Left renal pelvis (tissue), 4 donors: ENCODE data around the gene EYA2. TPM values are rescaled to one million over a fixed set of nuclear protein-coding genes. Genes with fewer than 3 reads are reported as not detected.
"Not testable (repeated sequence)": the region's sequence is repeated elsewhere in the genome, so short reads cannot be mapped to it uniquely, and the experiment has no call there.

Experiments
- DNase-seq, 4 donors: peaks; one replicate each; pipeline ENCODE4 v3.0.0-alpha.2; 2013; ENCODE audit warnings: low read depth in 4 of 4, low spot score in 3 of 4
- polyA plus RNA-seq, 4 donors: library from polyadenylated mRNA; unstranded; fragments of 120-200 nt; gene quantifications; one replicate each; pipeline ENCODE4 v1.2.1, GENCODE V29; 2013; ENCODE audit not compliant: insufficient read length in 4 of 4

Gene EYA2
- polyA plus RNA-seq, 4 donors = 0.87 to 20.5 (median 1.8) TPM

- no peak for DNase-seq
These were observed 261.9 kb downstream of the EYA2 start for GRCh38 chr20:47156301-47157137.

DNA sequence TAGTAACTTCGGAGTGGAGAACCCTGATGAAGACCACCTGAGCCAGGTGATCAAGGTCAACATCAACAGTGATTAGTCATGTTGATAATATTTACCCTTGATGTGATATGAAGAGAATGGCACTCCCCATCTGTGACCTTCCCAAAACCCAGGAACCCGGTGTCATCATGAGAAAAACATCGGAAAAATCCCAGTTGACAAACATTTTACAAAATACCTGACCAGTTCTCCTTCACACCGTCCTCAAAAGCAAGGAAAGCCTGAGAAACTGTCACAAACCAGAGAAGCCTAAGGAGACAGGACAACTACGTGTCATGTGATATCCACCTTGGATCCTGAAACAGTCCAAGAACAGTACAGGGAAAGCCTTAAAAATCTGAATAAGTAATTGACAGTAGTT lies 264.5 kb downstream of the EYA2 start:
- DNase-seq = no peak

GRCh38 chr20:47160240-47160639 lies 265.6 kb downstream of the EYA2 start:
- DNase-seq = no peak

DNA sequence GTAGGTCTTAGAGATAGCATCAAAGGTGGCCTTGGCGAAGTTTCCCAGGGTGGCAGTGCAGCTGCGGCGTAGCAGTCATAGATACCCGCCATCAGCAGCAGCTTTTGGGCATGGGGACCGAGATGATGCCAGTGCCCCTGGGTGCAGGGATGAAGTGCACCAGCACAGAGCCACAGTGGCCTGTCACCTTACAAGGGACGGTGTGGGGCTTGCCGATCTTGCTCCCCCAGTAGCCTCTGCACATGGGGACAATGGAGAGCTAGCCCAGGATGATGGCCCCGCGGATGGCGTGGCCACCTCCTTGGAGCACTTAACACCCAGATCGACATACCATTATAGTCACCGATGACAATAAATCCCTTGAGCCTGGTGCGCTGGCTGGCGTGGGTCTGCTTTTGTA lies 266.3 kb downstream of the EYA2 start:
- no peak for DNase-seq

DNA sequence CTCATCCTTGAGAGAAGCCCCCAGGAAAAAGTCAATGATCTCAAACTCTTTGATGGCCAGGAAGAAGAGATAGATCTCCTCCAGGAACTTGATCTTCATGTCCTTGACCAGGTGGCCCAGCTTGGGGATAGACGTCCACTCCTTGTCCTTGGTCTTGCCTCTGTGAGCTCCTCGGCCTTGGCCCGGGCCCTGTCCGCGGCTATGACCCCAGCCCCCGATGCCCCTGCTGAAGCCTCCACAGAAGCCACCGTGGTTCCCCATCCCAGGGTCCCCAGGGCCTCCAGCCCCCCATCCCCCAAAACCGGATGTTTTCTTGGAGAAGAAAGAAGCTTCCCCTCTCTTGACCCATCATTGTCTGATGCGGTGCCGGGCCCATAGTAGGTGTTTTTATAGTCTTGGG lies 266.8 kb downstream of the EYA2 start:
- no peak for DNase-seq

DNA sequence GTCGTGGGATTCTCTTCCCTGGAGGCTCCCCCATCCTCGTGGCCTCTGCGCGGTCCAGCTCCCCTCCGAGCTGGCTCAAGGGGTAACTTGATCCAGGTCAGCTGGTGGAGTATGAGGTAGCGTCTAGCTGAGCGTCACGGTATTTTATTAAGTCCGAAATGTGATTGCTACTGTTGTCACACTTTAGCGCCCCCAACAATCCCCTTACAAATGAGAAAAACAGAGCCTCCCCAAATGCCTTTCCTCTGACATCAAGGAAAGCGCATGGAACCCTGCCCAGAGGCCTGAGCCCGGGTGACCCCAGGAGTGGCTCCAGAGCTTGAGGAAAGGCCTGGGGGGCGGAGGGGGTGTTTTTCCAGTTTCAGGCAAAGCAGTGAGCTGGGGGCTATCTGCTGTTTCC lies 269.5 kb downstream of the EYA2 start:
- DNase-seq = peak; percentile 51 to 89 (median 60)

- DNase-seq = no peak
These were observed 270.8 kb downstream of the EYA2 start for GRCh38 chr20:47165376-47165865.

DNA sequence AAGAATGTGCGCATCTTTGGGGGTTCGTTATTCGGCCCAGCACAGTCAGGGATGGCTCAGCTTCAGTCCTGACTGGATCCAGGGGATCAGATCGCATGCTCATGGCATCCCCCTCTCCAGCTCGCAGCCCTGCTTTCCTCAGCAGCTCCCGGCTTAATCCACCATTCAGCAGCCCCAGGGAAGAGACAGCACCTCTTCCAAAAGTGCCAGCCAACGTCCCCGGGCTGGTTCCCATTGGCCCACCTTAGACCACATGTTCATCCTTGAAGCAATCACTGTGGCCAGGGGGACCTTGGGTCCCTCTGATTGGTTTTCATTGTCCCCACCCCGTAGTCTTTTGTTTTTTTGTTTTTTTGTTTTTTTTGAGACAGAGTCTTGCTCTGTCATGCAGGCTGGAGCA lies 273.2 kb downstream of the EYA2 start:
- DNase-seq = no peak

GRCh38 chr20:47172579-47172978 lies 277.9 kb downstream of the EYA2 start:
- no peak for DNase-seq

DNA sequence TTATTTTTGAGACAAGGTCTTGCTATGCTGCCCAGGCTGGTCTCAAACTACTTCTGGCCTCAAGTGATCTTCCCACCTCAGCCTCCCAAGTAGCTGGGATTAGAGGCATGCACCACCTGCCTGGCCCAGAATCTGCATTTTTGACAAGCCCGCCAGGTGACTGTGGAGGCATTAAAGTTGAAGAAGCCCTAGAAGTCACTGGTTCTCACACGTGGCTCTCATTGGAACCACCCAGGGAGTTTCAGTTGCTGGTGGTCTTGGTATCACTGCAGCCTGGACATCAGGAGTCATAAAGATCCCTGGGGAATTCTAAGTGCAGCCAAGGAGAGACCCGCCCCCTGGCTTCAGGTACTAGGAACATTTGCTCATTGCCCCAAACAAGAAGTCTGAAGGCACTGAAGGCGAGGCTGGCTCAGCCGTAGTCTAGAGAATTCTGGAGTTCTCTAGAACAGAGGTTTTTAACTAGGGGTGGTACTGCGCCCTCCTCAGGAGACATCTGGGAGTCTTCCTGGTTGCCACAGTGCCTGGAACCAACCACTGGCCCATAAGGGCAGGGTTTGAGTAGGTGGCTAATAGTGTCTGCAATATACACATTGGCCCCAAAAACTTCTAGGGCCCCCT lies 279.1 kb downstream of the EYA2 start:
- DNase-seq = no peak

- DNase-seq = no peak
These were observed 280.0 kb downstream of the EYA2 start for GRCh38 chr20:47174456-47175243.

- DNase-seq = no peak
These were observed 280.9 kb downstream of the EYA2 start for GRCh38 chr20:47175493-47175892.

DNA sequence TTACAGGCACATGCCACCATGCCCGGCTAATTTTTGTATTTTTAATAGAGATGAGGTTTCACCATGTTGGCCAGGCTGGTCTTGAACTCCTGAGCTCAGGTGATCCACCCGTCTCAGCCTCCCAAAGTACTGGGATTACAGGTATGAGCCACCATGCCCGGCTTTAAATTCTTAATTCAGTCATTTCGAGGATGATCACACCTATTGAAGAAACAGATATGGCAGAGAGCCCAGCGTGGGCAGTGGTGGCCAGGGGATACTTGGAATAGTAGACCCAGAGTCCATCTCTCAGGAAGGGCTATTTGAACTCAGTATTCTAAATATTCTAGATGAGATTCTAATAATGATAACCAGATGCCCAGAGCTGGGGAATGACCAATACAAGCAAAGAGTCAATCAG lies 281.6 kb downstream of the EYA2 start:
- not testable (repeated sequence) for DNase-seq

DNA sequence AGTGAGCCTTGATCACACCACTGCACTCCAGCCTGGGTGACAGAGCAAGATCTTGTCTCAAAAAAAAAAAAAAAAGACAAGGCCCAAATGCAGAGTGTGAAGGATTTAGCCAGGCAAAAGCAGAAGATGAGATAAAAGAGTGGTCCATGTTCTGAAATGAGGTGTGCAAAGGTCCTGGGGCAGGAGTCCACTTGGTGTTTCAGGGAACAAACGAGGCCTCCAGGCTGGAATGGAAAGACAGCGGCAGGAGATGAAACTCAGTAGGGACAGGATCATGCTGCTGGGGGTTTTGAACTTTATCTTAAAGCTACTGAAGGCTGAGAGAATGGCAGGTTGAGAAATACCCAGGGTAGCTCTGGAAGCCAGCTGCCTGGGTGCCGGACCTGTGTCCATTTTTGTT lies 283.6 kb downstream of the EYA2 start:
- no peak for DNase-seq

- DNase-seq = no peak
These were observed 284.2 kb downstream of the EYA2 start for GRCh38 chr20:47178851-47179250.

- no peak for DNase-seq
These were observed 284.6 kb downstream of the EYA2 start for GRCh38 chr20:47179267-47179666.

GRCh38 chr20:47181056-47181862 lies 286.6 kb downstream of the EYA2 start:
- no peak for DNase-seq

GRCh38 chr20:47183367-47183766 lies 288.7 kb downstream of the EYA2 start:
- DNase-seq = no peak

- DNase-seq = no peak
These were observed 293.0 kb downstream of the EYA2 start for GRCh38 chr20:47187450-47188195.

GRCh38 chr20:47188540-47188939 lies 293.9 kb downstream of the EYA2 start:
- DNase-seq = no peak
